ENCODE results near the gene PIP5K1B. TPM values are rescaled to one million over a fixed set of nuclear protein-coding genes. Genes with fewer than 3 reads are reported as not detected.

Gene PIP5K1B
- total and polyA plus RNA-seq, 2 of the 13 experiments (the other 11 are each of a cell fraction or from before 2014, with no cell fraction given): 15.8 to 17.5 TPM

DNA sequence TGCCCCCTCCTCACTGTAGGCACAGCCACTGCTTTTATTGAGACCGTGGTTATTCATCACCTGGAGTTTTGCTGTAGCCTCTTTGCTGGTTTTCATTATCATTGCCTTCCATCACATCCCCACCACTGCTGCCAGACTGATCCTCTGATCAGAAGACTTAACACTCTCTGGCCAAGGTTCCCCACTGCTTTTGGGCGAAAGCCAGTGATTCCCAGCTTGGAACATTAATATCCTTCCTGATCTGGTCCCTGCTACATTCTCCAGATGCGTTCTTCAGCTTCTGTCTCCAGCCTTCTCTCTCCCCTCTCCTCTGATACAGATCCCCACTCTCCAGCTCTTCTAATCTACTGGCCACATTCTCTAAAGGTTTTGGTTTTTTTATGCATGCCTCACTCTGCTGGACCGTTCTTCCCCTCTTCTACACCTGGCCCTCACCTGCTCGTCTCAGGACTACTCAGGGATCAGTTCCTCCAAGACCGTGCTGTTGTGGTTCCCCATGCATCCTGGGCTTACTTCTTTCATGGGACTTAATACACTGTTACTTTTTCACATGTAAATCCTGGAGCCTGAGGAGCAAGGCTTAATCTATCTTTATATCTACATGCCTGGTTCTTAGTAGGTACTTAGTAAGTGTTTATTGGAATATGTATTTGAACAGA is 193.9 kb downstream of the PIP5K1B start:
- H3K27ac ChIP-seq (ENCODE audit: extremely low read length, insufficient read depth, low read length): no peak overlapping the region
- H3K36me3 ChIP-seq (replicated peaks in 1 of 2; ENCODE audit: control insufficient read depth in 1 of 2, insufficient read depth in 2 of 2, low read length in 2 of 2): peaks cover 5 to 24% of the 10 kb centered on the region in 2 experiments; a peak in 4 of 5 replicates
- in situ Hi-C loops (cut with HindIII; ENCODE audit: extremely low pct_ligation_motif_present, low pct_unique_long_range_greater_than_20kb): no loop called here
- no peak overlapping the region for H3K9ac ChIP-seq (ENCODE audit: insufficient read depth, low read depth, low read length)
- ChIA-PET CTCF (ENCODE audit: low intra/inter-chr PET ratio, low total read pairs) (no interaction called here), POLR2A (no interaction called here)
- no peak for TF ChIP-seq PTBP1 (IDR thresholded peaks at IDR 0.05; ENCODE audit: low read depth, low read length, poor library complexity, severe bottlenecking)
- TF ChIP-seq, protein P1, sequence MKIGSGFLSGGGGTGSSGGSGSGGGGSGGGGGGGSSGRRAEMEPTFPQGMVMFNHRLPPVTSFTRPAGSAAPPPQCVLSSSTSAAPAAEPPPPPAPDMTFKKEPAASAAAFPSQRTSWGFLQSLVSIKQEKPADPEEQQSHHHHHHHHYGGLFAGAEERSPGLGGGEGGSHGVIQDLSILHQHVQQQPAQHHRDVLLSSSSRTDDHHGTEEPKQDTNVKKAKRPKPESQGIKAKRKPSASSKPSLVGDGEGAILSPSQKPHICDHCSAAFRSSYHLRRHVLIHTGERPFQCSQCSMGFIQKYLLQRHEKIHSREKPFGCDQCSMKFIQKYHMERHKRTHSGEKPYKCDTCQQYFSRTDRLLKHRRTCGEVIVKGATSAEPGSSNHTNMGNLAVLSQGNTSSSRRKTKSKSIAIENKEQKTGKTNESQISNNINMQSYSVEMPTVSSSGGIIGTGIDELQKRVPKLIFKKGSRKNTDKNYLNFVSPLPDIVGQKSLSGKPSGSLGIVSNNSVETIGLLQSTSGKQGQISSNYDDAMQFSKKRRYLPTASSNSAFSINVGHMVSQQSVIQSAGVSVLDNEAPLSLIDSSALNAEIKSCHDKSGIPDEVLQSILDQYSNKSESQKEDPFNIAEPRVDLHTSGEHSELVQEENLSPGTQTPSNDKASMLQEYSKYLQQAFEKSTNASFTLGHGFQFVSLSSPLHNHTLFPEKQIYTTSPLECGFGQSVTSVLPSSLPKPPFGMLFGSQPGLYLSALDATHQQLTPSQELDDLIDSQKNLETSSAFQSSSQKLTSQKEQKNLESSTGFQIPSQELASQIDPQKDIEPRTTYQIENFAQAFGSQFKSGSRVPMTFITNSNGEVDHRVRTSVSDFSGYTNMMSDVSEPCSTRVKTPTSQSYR (CRISPR knock-in tag; IDR thresholded peaks at IDR 0.05; ENCODE audit: borderline replicate concordance): no peak
- TF ChIP-seq ZNF563 (CRISPR knock-in tag; IDR thresholded peaks at IDR 0.05): no peak
- TF ChIP-seq ZNF549 (CRISPR knock-in tag; IDR thresholded peaks at IDR 0.05): no peak
- no peak for TF ChIP-seq MTF1 (CRISPR knock-in tag; IDR thresholded peaks at IDR 0.05)
- TF ChIP-seq ZNF615 (CRISPR knock-in tag; IDR thresholded peaks at IDR 0.05; ENCODE audit: borderline replicate concordance): no peak
- TF ChIP-seq TSC22D2 (CRISPR knock-in tag; IDR thresholded peaks at IDR 0.05; ENCODE audit: borderline replicate concordance): no peak
- TF ChIP-seq HMG20B (CRISPR knock-in tag; conservative IDR thresholded peaks at IDR 0.05): no peak
- TF ChIP-seq FOSL2 (CRISPR knock-in tag; IDR thresholded peaks at IDR 0.05): no peak
- TF ChIP-seq, protein P2, sequence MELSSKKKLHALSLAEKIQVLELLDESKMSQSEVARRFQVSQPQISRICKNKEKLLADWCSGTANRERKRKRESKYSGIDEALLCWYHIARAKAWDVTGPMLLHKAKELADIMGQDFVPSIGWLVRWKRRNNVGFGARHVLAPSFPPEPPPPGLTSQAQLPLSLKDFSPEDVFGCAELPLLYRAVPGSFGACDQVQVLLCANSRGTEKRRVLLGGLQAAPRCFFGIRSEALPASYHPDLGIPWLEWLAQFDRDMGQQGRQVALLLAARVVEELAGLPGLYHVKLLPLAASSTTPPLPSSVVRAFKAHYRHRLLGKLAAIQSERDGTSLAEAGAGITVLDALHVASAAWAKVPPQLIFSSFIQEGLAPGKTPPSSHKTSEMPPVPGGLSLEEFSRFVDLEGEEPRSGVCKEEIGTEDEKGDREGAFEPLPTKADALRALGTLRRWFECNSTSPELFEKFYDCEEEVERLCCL (CRISPR knock-in tag; IDR thresholded peaks at IDR 0.05; ENCODE audit: borderline replicate concordance): no peak
- 93% methylated on average over 6 of the region's 6 CpGs for WGBS (ENCODE audit: low lambda C conversion rate)
- H4K20me1 ChIP-seq (ENCODE audit: insufficient read depth, low read length): no peaks in the 10 kb centered on the region
- no peaks in the 10 kb centered on the region for H3K9me3 ChIP-seq (ENCODE audit: low read length)
- DNase-seq (ENCODE audit: low spot score): no peak
- no peaks in the 10 kb centered on the region for H3K27me3 ChIP-seq (ENCODE audit: control insufficient read depth in 1 of 2, insufficient read depth in 2 of 2, low read length in 2 of 2)
- H3K4me1 ChIP-seq (ENCODE audit: insufficient read depth, low read length): no peaks in the 10 kb centered on the region
- ATAC-seq: no peak
- no peak overlapping the region for H2AFZ ChIP-seq (ENCODE audit: low read length)
- no peaks in the 10 kb centered on the region for H3K79me2 ChIP-seq (ENCODE audit: insufficient read depth, low read length)
- intact Hi-C loops (cut with micrococcal nuclease; ENCODE audit: unreplicated experiment): no loop called here
- no peak overlapping the region for H3K4me3 ChIP-seq (replicated peaks in 1 of 3; ENCODE audit: insufficient read depth in 1 of 3, low read depth in 2 of 3, low read length in 3 of 3)
- FAIRE-seq: no peak
- no peak overlapping the region for H3K4me2 ChIP-seq (ENCODE audit: low read depth, low read length)
- no TSS peak for BruUV-seq (replicated peaks)
